GM04503 (cell line): Measurements from ENCODE around the gene COL25A1.

ENCODE experiments used
- DNase-seq: peaks from one replicate; pipeline ENCODE4 v3.0.0-alpha.2; 2012; ENCODE audit warnings: low read depth

The COL25A1 gene

DNA sequence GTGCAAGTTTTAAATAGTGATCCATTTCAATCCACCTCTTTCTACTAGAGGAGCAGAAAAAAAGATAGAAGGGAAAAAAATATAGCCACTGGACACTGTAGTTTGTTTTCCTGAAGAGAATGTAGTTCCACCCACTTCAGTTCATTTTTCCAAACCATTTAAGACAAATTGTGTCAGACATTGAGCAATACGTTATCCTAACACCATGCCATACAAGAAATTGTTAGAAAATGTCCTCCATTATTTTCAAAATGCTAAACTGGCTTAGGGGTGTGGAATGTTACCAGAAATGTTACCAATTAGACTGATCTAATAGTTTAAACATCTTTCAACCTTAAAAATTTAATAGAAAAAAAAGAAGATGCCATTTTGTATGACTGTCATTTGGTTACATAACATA is 491.0 kb downstream of the COL25A1 start:
- DNase-seq: no peak

DNA sequence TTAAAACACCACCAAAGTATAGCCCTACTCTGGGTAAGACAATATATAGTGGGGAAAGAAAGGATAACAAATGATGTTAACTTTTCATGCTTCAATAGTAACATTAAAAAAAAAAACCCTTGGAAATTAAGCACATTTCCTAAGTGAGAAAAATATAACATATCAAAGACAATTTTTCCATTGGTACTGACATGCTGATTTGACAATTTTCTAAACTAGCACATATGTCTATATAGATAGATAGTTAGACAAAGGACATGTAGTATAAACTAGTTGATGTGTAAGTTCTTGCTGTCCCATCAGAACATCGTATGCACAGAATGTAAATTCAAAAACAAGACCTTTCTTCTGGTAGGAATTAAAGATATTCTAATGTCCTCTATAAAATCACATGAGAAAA is 492.4 kb downstream of the COL25A1 start:
- no peak for DNase-seq

DNA sequence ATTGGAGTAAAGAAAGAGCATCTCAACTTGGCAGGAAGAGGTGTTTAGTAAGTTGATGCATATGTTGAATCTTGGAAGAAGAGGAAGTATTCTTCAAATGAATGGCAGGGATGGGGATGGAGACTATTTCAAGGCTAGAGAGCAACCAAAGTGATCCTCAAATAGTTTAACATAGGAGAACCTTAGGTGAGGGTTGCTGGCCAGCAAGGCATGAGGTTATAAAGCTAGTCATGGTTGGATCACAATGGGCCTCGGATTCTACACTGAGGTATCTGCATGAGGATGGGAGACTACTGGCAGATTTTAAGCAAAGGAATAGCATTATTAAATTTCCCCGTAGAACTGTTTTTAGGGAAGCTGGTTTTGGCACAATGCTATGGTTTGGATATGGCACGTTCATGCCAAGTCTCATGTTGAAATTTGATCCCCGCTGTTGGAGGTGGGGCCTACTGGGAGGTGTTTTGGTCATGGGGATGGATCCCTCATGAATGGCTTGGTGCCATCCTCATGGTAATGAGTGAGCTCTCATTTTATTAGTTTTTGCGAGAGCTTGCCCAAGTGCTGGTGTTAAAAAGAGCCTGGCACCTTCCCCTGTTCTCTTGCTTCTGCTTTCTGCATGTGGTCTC is 497.7 kb downstream of the COL25A1 start:
- no peak for DNase-seq

DNA sequence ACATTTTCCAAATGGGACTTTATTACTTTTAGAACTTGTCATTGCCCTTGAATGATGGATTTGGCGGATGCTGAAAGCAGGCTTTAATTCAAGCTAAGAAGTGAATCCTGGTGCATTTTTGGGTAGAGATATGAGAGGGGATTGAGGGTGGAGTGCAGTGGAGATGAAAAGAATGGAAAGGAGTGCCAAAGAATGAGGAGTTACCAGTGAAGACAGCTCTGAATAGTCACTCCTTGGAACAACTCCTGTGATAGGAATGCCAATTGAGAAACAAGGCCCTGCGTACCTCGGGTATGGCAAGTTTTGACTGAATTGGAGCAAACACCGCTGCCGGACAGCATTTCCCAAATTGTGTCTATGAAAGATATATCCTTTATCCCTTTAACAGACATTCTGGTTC is 503.2 kb downstream of the COL25A1 start:
- no peak for DNase-seq

DNA sequence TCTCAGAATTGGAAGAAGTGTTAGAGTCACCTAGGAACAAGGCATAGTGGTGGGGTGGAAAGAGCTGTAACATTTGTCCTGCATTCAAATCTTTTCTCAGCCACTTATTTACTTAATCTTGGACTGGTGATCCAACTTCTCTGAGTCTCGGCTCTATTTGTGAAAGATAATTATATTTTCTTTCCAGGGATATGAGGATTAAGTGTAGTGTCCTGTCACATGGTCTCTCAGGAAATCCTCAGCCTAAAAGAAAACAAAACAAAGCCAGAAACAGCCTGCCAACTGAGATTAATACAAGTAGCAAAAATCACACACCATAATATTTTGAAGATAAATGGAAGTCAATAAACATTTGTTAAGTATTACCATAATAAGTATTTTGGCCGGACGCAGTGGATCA is 506.3 kb downstream of the COL25A1 start:
- DNase-seq: no peak

DNA sequence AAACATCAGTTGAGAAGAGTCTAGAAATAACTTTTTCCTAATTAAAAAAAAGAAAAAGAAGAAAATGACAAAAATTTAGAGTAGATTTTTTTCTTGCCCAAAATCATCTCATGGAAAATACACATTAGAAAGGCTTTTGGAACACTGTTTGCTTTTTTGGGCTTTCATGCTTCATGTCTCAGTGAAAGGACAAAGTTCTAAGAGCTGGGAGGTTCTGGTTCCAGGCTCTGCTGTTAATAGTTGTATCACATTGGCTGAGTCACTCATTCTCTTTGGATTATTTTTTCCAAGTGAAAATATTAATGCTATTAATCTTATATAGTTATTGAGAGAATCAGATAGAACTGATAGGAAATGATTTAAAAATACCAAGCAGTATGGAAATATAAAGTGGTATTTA is 506.7 kb downstream of the COL25A1 start:
- DNase-seq: no peak

DNA sequence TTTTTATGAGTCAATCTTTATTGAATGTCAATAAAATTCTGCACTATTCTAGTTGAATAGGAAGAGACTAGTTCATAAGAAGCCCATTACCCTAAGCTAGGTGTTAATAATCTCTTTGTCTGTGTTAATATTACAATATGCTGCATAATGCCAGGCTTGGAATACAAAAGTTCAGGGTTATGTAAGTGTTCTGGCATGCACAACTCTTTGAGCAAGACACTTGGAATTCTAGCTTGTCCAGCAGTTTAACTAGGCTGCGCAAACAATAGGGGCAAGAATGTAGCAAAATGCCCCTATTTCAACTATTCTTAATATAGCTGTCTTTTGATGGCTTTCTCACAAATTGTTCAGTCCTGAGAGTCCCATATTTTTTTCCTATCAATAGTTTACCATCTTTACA is 508.3 kb downstream of the COL25A1 start:
- DNase-seq: no peak

DNA sequence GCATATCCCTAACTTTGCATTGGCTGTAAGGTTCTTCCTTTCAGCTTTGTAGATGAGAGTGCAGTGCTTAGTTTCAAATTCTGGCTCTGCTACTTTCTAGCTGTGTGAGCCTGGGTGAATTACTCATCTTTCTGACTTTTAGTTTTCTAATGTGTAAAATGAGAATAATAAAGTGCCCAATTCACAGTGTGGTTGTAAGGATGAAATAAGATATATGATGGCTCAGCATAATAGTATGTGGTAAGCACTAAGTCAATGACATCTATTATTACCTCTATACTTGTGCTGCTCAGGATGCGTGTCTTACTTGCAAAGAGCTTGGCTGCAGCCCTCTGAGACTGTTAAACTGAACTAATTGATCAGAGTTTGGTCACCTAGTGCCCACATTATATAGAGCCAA is 509.0 kb downstream of the COL25A1 start:
- DNase-seq: no peak

DNA sequence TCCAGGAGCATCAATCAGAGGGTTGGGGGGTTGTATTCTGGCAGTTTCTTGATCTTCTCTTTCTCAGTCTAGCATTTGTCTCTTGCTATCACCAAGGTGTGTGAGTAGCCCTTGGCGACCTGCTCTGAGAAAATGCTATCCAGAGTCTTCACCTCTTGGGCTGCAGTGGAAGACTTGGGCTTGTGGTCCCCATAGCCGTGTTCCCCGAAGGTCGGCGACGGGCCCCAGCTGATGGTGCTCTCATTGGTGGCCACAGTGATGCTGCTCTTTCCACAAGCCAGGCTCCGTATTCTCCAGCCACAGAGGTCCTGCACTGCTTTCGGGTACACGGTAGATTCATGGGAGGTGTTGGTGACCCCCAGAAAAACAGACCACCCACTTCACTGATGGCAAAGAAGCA is 513.7 kb downstream of the COL25A1 start:
- DNase-seq: no peak

DNA sequence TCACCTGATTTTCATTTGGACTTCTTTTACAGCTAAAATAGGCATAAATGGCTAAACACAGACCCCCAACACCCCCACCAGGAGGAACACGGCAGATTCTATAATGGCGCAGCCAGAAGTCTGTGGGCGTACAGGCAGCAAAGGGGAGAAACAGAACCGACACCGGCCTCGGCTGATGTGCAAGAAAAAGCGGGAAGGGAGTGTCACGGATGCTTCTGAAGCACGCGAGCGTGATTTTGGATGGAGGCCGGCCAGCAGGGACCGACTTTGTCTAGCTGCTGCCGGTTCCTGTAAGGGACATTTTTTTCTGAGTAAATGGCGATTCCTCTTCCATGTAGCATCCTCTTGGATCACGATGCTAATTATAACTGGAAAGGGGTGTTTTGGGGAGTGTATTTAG is 514.7 kb downstream of the COL25A1 start:
- DNase-seq: no peak

DNA sequence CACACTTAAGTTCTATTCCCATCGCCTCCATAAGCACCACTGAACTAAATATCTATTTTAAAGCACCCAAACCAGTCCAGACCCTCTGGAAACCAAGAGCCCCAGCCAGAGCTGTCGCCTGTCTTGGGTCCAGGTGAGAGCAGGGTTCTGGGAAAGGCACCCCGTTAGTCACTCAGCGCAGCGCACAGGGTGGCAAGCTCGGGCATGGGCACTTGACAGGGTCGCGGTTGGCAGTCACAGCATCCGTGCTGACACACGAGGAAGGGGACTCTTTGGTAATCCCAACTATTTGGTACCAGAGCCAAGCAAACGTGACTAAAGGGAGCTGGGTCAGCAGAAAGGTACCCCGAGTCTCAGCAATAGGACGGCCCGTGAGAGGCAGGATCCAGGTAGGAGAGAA is 515.4 kb downstream of the COL25A1 start:
- DNase-seq: no peak

DNA sequence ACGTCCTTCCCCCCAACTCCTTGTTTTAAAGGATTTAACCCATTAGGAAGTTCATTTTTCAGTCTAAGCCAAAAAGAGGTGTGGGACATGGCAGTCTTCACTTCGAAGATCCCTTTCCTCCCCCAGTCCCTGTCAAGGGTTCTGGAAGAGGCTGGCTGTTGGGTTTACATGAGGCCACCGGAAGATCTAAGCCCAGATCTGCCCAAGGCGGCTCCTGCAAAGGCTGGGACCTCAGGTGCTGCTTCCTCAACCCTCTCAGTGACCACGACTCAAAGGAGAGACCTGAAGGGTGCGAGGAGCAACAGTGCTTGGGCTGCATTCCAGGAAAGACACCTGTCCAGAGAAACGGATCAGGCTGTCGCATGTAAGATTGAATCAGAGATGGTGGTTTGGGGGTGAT is 516.1 kb downstream of the COL25A1 start:
- no peak for DNase-seq

DNA sequence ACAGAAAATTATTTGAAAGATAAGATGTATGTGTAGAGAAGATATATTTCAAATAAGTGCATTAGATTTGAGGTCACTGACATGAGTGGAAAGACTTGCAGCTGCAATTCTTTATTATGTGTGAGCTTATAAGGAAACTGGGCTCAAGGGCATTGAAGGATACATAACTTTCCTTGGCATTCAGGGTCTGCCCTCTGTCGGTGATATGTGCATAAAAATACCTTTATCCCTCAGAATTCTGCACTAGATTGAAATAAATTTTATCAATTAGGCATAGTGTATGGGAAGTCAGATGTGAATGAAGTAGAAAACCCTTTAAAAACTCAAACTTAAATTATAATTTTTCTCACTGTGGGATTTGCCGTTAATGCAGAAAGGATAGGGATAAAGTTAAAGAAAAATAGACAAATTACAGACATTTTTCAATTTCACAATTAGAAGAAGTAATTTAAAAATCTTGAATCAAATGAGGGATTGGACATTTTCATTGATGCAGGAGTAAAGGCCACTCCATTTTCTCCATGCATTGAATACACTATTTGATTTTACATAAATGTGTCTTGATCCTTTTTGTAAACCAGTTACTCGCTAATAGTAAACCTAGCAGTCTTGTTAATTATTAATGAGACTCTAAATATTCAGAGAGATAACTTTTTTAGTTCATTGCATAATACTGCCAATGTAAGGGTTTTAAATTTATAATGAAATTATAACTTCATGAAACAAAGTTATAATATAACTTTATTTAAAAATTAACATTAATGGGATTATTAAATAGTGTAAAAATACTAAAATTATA is 518.6 kb downstream of the COL25A1 start:
- DNase-seq: no peak

DNA sequence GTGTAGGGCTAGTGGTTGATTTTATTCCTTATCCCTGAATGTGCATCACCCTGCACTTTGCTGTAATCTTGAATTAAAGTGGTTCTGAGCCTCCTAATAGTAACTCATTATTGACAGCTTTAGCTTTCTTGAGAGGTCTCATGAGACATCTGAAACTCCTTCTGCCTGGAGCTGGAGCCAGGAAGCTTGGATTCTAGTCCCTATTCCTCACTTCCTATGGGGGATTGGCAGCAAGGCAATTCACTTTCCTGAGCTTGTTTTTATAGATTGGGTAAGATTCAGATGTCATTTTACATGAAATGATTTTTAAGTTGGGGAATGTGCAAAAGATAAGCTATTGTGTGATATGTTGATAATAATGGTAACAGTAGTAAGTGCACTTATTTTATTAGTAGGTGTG is 522.5 kb downstream of the COL25A1 start:
- no peak for DNase-seq

DNA sequence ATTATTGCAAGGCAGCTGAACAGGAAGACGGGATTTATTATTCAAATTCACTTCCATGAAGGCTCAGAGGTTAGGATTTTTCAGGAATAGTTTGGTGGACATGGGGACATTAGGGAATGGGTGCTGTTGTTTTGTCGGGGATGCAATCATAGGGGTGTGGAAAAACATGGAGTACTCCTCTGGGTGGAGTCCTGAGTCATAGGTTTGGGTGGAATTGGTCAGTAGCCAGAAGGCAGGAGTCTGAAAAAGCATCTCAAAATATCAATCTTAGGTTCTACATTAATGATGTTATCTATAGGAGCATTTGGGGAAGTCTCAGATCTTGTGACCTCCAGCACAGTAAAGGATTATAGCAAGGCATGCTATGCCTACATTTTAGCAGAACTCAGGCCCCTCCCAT is 525.1 kb downstream of the COL25A1 start:
- no peak for DNase-seq

DNA sequence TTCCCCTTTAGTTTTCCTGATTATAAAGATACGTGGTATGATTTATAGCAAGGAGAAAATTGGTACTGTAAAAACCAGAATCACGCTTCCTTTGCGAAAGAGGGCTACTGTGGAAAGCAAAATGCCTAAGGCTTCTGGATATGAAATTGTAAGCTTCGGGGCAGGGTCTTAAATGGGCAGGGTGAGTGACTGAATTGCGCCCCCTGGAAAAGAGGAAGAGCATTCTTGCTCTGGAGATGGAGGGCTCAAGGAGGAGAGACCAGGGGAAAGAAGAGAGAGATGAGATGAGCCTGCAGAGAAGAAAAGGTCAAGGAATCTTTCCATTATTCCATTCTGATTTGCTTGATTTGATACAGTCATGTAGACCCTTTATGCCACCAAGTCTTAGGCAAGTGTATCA is 526.5 kb downstream of the COL25A1 start:
- no peak for DNase-seq

DNA sequence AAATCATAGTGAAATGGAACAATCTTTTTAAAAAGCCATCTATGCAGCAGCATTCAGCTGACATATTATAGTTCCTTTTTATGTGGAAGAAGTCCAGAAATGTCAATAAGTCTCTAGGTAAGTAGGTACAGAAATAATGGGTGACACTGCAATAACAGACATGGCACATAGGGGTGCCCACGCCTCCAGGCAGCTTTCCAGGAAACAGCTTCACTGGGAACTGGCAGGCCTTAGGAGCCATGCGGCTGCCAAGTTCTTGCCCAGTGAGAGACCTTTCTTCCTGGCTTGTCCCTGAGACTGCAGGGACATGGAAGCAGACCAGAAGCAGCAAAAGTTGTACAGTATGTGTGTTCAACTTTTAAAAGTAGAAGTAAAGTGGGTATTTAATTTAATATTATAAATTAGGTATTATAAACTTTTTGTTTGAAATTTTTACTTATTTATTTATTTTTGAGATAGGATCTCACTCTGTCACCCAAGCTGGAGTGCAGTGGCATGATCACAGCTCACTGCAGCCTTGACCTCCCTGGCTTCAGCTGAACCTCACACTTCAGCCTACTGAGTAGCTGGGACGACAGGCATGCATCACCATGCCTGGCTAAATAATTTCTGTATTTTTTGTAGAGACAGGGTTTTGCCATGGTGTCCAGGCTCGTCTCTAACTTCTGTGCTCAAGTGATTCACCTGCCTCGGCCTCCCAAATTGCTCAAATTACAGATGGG is 527.5 kb downstream of the COL25A1 start:
- DNase-seq: no peak

DNA sequence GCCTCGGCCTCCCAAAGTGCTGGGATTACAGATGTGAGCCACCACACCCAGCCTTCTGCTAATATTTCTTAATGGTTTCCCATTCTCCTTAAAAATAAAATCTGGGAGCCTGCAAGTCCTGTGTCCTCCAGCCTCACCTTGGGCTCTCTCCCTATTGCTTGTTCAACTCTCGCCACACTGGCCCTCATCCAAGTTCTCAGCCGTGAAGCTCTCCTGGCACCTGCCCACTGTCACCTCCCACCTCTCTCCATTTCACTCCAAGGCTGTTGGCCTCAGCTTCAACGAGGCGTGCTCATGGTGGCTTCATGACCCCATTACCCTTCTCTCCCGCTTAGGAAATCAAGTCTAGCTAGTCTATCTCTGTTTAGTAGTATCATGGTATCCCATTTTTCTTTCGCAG is 530.1 kb downstream of the COL25A1 start:
- no peak for DNase-seq

DNA sequence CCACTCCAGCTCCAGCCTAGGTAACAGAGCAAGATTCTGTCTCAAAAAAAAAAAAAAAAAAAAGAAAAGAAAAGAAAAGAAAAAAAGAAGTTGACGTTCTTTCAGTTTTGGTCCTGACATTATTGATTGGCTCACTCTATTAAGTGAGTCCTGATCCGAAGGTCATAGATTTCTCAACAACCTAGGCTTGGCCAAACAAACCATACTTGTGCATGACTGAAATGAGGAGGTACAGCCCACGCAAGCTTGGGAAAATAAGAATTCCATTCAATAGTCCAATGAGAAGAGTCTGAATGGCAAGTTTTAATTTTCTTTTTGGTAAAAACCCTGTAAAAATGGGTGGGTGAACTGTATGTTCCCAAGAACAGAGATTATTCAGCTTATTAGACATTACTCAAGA is 536.4 kb downstream of the COL25A1 start:
- no peak for DNase-seq

DNA sequence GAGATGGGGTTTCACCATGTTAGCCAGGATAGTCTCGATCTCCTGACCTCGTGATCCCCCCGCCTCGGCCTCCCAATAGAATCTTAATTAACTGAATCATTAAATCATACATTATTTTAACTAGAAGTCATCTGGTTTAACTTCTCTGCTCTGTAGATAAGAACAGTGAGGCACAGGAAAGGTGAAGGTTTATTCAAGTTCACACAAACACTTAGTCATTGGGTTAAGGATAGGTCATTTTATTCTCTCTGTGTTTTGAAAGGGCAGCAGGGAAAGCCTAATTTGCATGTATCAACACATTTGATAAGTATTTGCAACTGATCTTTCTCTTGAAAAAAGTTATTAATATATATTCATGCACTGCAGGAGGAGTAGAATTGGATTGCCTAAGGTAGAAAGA is 538.5 kb downstream of the COL25A1 start:
- DNase-seq: no peak

DNA sequence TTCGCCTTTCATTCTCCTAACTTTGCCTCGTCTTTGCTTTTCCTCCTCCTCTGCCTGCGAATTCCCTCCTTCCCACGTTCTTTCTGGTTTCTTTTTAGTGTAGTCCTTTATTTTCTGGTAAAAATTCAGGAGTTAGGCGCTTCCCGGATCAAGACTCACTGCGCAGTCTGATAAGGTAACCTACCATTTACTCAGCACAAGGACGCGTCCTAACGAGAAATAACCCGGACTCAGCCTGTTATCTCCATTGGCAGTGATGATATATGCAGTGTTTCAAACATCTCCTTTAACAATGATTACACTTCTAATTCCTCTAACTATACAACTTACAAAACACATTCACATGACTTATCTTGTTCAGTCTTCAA is 539.2 kb downstream of the COL25A1 start:
- no peak for DNase-seq

DNA sequence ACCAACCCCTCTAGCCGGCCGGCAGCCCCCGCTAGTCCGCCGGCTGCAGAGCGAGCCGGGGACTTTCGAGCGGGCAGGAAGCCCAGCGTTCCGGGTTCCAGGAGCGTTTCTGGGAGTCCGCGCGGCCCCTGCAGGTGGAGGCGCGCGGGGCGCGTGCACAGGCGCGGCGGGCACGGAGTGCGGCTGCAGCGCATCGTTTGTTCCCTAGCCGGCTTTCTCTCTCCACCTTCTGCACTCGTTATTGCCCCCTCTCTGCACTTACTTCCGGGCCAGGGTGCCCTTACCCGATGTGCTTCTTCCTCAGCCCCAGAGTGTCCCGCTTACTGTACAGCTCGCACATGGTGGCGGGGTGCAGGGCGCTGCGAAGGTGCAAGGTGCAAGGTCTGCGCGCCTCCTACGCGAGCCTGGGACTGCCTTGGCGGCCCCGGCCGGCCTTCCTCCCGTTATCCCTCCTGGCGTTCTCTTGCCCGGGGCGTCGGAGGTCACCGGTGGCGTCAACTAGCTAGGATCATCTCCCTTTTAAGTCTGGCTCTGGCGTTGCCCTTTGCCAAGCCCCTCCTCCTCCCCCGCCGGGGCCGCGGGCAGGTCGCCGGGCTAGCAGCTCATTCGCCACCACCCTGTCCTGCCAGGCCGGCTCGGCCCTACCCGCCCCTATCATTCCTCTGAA is 539.8 kb downstream of the COL25A1 start, which contains the start of gene ETNPPL:
Gene ETNPPL, minus strand, starts transcription at position 495 of the 667 bp plus-strand sequence. Its CDS starts 155 bp downstream, at position 340.
- DNase-seq: no peak
